CD4-positive, CD25-positive, alpha-beta regulatory T cell (primary cell): ENCODE data around the gene RAMP2. TPM values are rescaled to one million over a fixed set of nuclear protein-coding genes. Genes with fewer than 3 reads are reported as not detected.

ENCODE experiments used
- ATAC-seq, 2 donors: fragments of 150-1000 bp; cut with Tn5 transposase; one replicate each; pipeline ENCODE4 v1.10.0; 2021; ENCODE audit warnings: low read depth in 2 of 2, moderate number of reproducible peaks in 2 of 2, moderate library complexity in 1 of 2
- DNase-seq, 3 donors: peaks; one replicate each; pipeline versions ENCODE4 v3.0.0 to v3.0.0-alpha.2; 2012 to 2022; ENCODE audit warnings: mixed read lengths in 1 of 3
- H3K27ac ChIP-seq: one replicate; pipeline ENCODE4 v1.7.0; 2013; ENCODE audit warnings: mild to moderate bottlenecking, low read length; ENCODE audit not compliant: insufficient read depth, poor library complexity, severe bottlenecking
- H3K27me3 ChIP-seq: one replicate; pipeline ENCODE4 v1.7.0; 2013; ENCODE audit warnings: low read length; ENCODE audit not compliant: control insufficient read depth, insufficient read depth
- H3K36me3 ChIP-seq: one replicate; pipeline ENCODE4 v1.7.0; 2013; ENCODE audit warnings: mild to moderate bottlenecking, low read length, moderate library complexity; ENCODE audit not compliant: control insufficient read depth, insufficient read depth
- H3K4me1 ChIP-seq: 2 replicates; pipeline ENCODE4 v1.7.0; 2013; ENCODE audit warnings: mild to moderate bottlenecking, low read length; ENCODE audit not compliant: insufficient read depth, control insufficient read depth, poor library complexity, severe bottlenecking
- H3K4me3 ChIP-seq: one replicate; pipeline ENCODE4 v1.7.0; 2013; ENCODE audit warnings: low read depth, mild to moderate bottlenecking, low read length, moderate library complexity
- H3K9me3 ChIP-seq, 2 experiments: 1 replicate in 1 of 2; 2 replicates in 1 of 2; pipeline ENCODE4 v1.7.0; 2013; ENCODE audit warnings: low read length in 2 of 2, mild to moderate bottlenecking in 1 of 2, moderate library complexity in 1 of 2; ENCODE audit not compliant: control insufficient read depth in 2 of 2
- H3K27ac Mint-ChIP-seq, 3 donors: one replicate each; pipeline ENCODE4 v1.8.0; 2020 to 2022; ENCODE audit warnings: mild to moderate bottlenecking in 3 of 3, mixed read lengths in 3 of 3, moderate library complexity in 2 of 3
- H3K27me3 Mint-ChIP-seq: one replicate; pipeline ENCODE4 v1.8.0; 2022; ENCODE audit warnings: mild to moderate bottlenecking, mixed read lengths
- H3K36me3 Mint-ChIP-seq: one replicate; pipeline ENCODE4 v1.8.0; 2020; ENCODE audit warnings: mixed read lengths
- H3K4me1 Mint-ChIP-seq, 4 donors: one replicate each; pipeline ENCODE4 v1.8.0; 2020 to 2022; ENCODE audit warnings: mixed read lengths in 4 of 4, mild to moderate bottlenecking in 1 of 4
- H3K4me3 Mint-ChIP-seq, 4 donors: one replicate each; pipeline ENCODE4 v1.8.0; 2020 to 2022; ENCODE audit warnings: mild to moderate bottlenecking in 4 of 4, mixed read lengths in 4 of 4, moderate library complexity in 3 of 4
- H3K9me3 Mint-ChIP-seq, 7 donors: one replicate each; pipeline ENCODE4 v1.8.0; 2020 to 2022; ENCODE audit warnings: mixed read lengths in 7 of 7, mild to moderate bottlenecking in 3 of 7, moderate library complexity in 2 of 7
- polyA plus RNA-seq, 4 donors: library from polyadenylated mRNA; unstranded; fragments of 300-500 nt; fragmentation: Illumina TruSeq; gene quantifications; one replicate each; pipeline ENCODE4 v1.2.3, GENCODE V29; 2021
- total RNA-seq: library from RNA; stranded (reverse); gene quantifications from one replicate; pipeline ENCODE4 v1.2.3, GENCODE V29; 2022

The RAMP2 gene
- total and polyA plus RNA-seq, 5 donors from 2014 or later: not detected

- H3K27ac Mint-ChIP-seq: peak overlapping the region; percentile 14 to 68 (median 36)
Observed at GRCh38 chr17:42797067-42798007, 36.3 kb downstream of the RAMP2 start.

GRCh38 chr17:42798011-42798382 lies 37.0 kb downstream of the RAMP2 start:
- no peaks in the 10 kb centered on the region for H3K9me3 Mint-ChIP-seq
- ATAC-seq (no peak), DNase-seq (no peak)
- H3K4me3 ChIP-seq: peak overlapping the region; percentile 88
- H3K27me3 Mint-ChIP-seq: peaks cover 11% of the 10 kb centered on the region
- H3K4me1 Mint-ChIP-seq: peaks cover 0 to 35% (median 19%) of the 10 kb centered on the region in 4 donors
- H3K4me1 ChIP-seq: peaks cover 12% of the 10 kb centered on the region
- H3K27me3 ChIP-seq: no peaks in the 10 kb centered on the region
- H3K9me3 ChIP-seq: no peaks in the 10 kb centered on the region
- peaks cover 11% of the 10 kb centered on the region for H3K36me3 Mint-ChIP-seq
- H3K36me3 ChIP-seq: no peaks in the 10 kb centered on the region
- H3K27ac Mint-ChIP-seq: peak overlapping the region in 2 of 3 donors; percentile 90 to 92
- H3K4me3 Mint-ChIP-seq: peak overlapping the region; percentile 94 to 96 (median 96)
- no peak overlapping the region for H3K27ac ChIP-seq

More at GRCh38 chr17:42797067-42798007, 36.3 kb downstream of the RAMP2 start:
- Mint-ChIP-seq H3K4me1 (peaks cover 0 to 35% (median 19%) of the 10 kb centered on the region in 4 donors), H3K36me3 (peaks cover 11% of the 10 kb centered on the region), H3K4me3 (peak overlapping the region; percentile 94 to 96 (median 96)), H3K27me3 (peaks cover 11% of the 10 kb centered on the region), H3K9me3 (no peaks in the 10 kb centered on the region)
- Histone ChIP-seq H3K27ac (no peak overlapping the region), H3K27me3 (no peaks in the 10 kb centered on the region), H3K4me1 (peaks cover 12% of the 10 kb centered on the region), H3K4me3 (peak overlapping the region; percentile 88), H3K9me3 (no peaks in the 10 kb centered on the region), H3K36me3 (no peaks in the 10 kb centered on the region)
- DNase-seq: no peak
- ATAC-seq: no peak

- DNase-seq: peak; percentile 64 to 84 (median 66)
- Mint-ChIP-seq H3K27me3 (peaks cover 11% of the 10 kb centered on the region), H3K4me1 (peaks cover 0 to 35% (median 19%) of the 10 kb centered on the region in 4 donors), H3K4me3 (peak within 1 kb of the TSS; percentile 94 to 96 (median 96)), H3K27ac (peak within 1 kb of the TSS; percentile 50 to 92 (median 90)), H3K9me3 (no peaks in the 10 kb centered on the region), H3K36me3 (peaks cover 11% of the 10 kb centered on the region)
- Histone ChIP-seq H3K9me3 (no peaks in the 10 kb centered on the region), H3K27me3 (no peaks in the 10 kb centered on the region), H3K4me3 (peak within 1 kb of the TSS; percentile 88), H3K27ac (no peak within 1 kb of the TSS), H3K36me3 (no peaks in the 10 kb centered on the region), H3K4me1 (peaks cover 12% of the 10 kb centered on the region)
- ATAC-seq: peak; percentile 97 to 98
Observed at GRCh38 chr17:42798383-42799380, 37.7 kb downstream of the RAMP2 start, which contains the start of the genes CNTD1 and COA3. Gene CNTD1 (plus strand): TSS chr17:42798861. CDS start chr17:42799068, 207 bp downstream. Gene COA3 (minus strand): TSS chr17:42798704. CDS start chr17:42798681, 23 bp downstream.

GRCh38 chr17:42803074-42803883 lies 42.3 kb downstream of the RAMP2 start:
- H3K36me3 Mint-ChIP-seq: peaks cover 5% of the 10 kb centered on the region
- peaks cover 11% of the 10 kb centered on the region for H3K27me3 Mint-ChIP-seq
- Histone ChIP-seq H3K9me3 (no peaks in the 10 kb centered on the region), H3K27me3 (no peaks in the 10 kb centered on the region), H3K27ac (no peak overlapping the region), H3K36me3 (no peaks in the 10 kb centered on the region), H3K4me3 (no peak overlapping the region), H3K4me1 (peaks cover under 1% of the 10 kb centered on the region)
- peaks cover 0 to 9% (median 6%) of the 10 kb centered on the region in 4 donors for H3K4me1 Mint-ChIP-seq
- H3K9me3 Mint-ChIP-seq: no peaks in the 10 kb centered on the region
- H3K4me3 Mint-ChIP-seq: no peak overlapping the region
- no peak overlapping the region for H3K27ac Mint-ChIP-seq
- no peak for ATAC-seq
- no peak for DNase-seq

GRCh38 chr17:42804918-42805367 lies 43.9 kb downstream of the RAMP2 start:
- Mint-ChIP-seq H3K27me3 (peaks cover 4% of the 10 kb centered on the region), H3K9me3 (no peaks in the 10 kb centered on the region), H3K4me1 (no peaks in the 10 kb centered on the region), H3K27ac (peak overlapping the region in 1 of 3 donors; percentile 8), H3K4me3 (no peak overlapping the region), H3K36me3 (peaks cover 1% of the 10 kb centered on the region)
- no peak overlapping the region for H3K4me3 ChIP-seq
- H3K27ac ChIP-seq: no peak overlapping the region
- peaks cover 11% of the 10 kb centered on the region for H3K36me3 ChIP-seq
- DNase-seq (no peak), ATAC-seq (no peak)
- no peaks in the 10 kb centered on the region for H3K4me1 ChIP-seq
- no peaks in the 10 kb centered on the region for H3K27me3 ChIP-seq
- H3K9me3 ChIP-seq: no peaks in the 10 kb centered on the region

- Histone ChIP-seq H3K4me3 (no peak overlapping the region), H3K36me3 (peaks cover 24% of the 10 kb centered on the region), H3K9me3 (no peaks in the 10 kb centered on the region), H3K27me3 (no peaks in the 10 kb centered on the region), H3K4me1 (no peaks in the 10 kb centered on the region), H3K27ac (no peak overlapping the region)
- Mint-ChIP-seq H3K27ac (peak overlapping the region in 1 of 3 donors; percentile 2), H3K27me3 (no peaks in the 10 kb centered on the region), H3K9me3 (no peaks in the 10 kb centered on the region), H3K4me1 (peaks cover 0 to 4% (median 0%) of the 10 kb centered on the region in 4 donors), H3K36me3 (peaks cover 11% of the 10 kb centered on the region), H3K4me3 (no peak overlapping the region)
- ATAC-seq: no peak
- DNase-seq: no peak
Observed at GRCh38 chr17:42806249-42806648, 45.2 kb downstream of the RAMP2 start.
